Sigmoid colon (tissue), 7 donors: ENCODE results near the gene MPPE1. TPM values are rescaled to one million over a fixed set of nuclear protein-coding genes. Genes with fewer than 3 reads are reported as not detected.
A peak's percentile ranks its signal among the peaks of the same experiment; 100 is the strongest.

ENCODE experiments used
- DNase-seq: peaks from one replicate; pipeline ENCODE4 v3.0.0-alpha.2; 2019
- H3K27ac ChIP-seq, 4 donors: fragments of 200-600 bp; sonication (generic); one replicate each; pipeline ENCODE4 v1.5.1; 2016 to 2019; ENCODE audit warnings: mild to moderate bottlenecking in 1 of 4
- H3K27me3 ChIP-seq, 3 donors: fragments of 200-600 bp; sonication (generic); one replicate each; pipeline ENCODE4 v1.5.1; 2019; ENCODE audit warnings: mild to moderate bottlenecking in 1 of 3
- H3K36me3 ChIP-seq, 4 donors: fragments of 200-600 bp; sonication (generic); one replicate each; pipeline ENCODE4 v1.5.1; 2016 to 2019
- H3K4me1 ChIP-seq, 4 donors: fragments of 200-600 bp; sonication (generic); one replicate each; pipeline ENCODE4 v1.5.1; 2017 to 2019
- H3K4me3 ChIP-seq, 4 donors: fragments of 200-600 bp; sonication (generic); one replicate each; pipeline ENCODE4 v1.5.1; 2017 to 2019; ENCODE audit warnings: mild to moderate bottlenecking in 2 of 4, moderate library complexity in 1 of 4
- H3K9me3 ChIP-seq, 4 donors: fragments of 200-600 bp in 3 of 4; sonication (generic) in 3 of 4; one replicate each; pipeline versions ENCODE4 v1.5.1 to v1.6.1; 2013 to 2019
- CTCF ChIP-seq, 4 experiments: fragments of 450-650 bp in 3 of 4; fragments of 200-600 bp in 1 of 4; IDR thresholded peaks; one replicate each; pipeline ENCODE4 v1.5.1; 2016 to 2019; ENCODE audit warnings: antibody characterized with exemption in 4 of 4, mild to moderate bottlenecking in 3 of 4, moderate library complexity in 2 of 4
- EP300 ChIP-seq, 4 donors: sonication (generic); formaldehyde crosslinking; IDR thresholded peaks; one replicate each; pipeline ENCODE4 v1.6.1; 2017; ENCODE audit warnings: antibody characterized with exemption in 4 of 4
- POLR2A ChIP-seq, 2 donors: fragments of 450-650 bp; IDR thresholded peaks; one replicate each; pipeline ENCODE4 v1.6.1; 2016; ENCODE audit warnings: antibody characterized with exemption in 2 of 2, mild to moderate bottlenecking in 2 of 2, moderate library complexity in 2 of 2
- POLR2AphosphoS5 ChIP-seq, 4 donors: sonication (generic); formaldehyde crosslinking; IDR thresholded peaks; one replicate each; pipeline ENCODE4 v1.6.1; 2017; ENCODE audit warnings: antibody characterized with exemption in 4 of 4
- WGBS, 2 donors: extraction: QIAGEN DNeasy Blood & Tissue Kit; methylation state at CpG; one replicate each; pipeline ENCODE4 v1.1.7; 2013; 5-methylcytosine and 5-hydroxymethylcytosine counted together
- intact Hi-C: fragments of 100-400 bp; cut with DNase I; formaldehyde crosslinking; loops from one replicate; pipeline ENCODE4 v1.15.1; 2023
- polyA plus RNA-seq, 3 donors: library from polyadenylated mRNA; stranded (reverse); fragments of 200-250 nt; gene quantifications; one replicate each; pipeline ENCODE4 v1.2.3, GENCODE V29; 2013
- total RNA-seq, 4 donors: library from RNA; depleted of rRNA; stranded (reverse); fragments of >200 nt; gene quantifications; one replicate each; pipeline ENCODE4 v1.1.0, GENCODE V29; 2016
- donor health status: healthy with polysubstance abuse.
- donor health status: Bipolar disorder and iron deficiency.
- donor health status: healthy.

MPPE1 gene
- total and polyA plus RNA-seq, 7 donors, result 16.4 to 34.6 (median 23.5) TPM

- DNase-seq, result no peak
- H3K27ac ChIP-seq, result no peak overlapping the region
- no peaks in the 10 kb centered on the region for H3K9me3 ChIP-seq
- no peak for TF ChIP-seq POLR2A (IDR thresholded peaks at IDR 0.05)
- no peak for TF ChIP-seq POLR2AphosphoS5 (IDR thresholded peaks at IDR 0.05)
- no peak for TF ChIP-seq EP300 (IDR thresholded peaks at IDR 0.05)
- TF ChIP-seq CTCF (IDR thresholded peaks at IDR 0.05), result no peak
- H3K4me3 ChIP-seq, result no peak overlapping the region
- no peaks in the 10 kb centered on the region for H3K4me1 ChIP-seq
- peaks cover 0 to 48% (median 0%) of the 10 kb centered on the region in 4 donors for H3K36me3 ChIP-seq
- H3K27me3 ChIP-seq, result no peaks in the 10 kb centered on the region
- intact Hi-C loops, result no loop called here
- 93 to 95% methylated on average over 10 of the region's 10 CpGs for WGBS, 2 donors
These were observed 30.5 kb downstream of the MPPE1 start for GRCh38 chr18:11877497-11878135.

DNA sequence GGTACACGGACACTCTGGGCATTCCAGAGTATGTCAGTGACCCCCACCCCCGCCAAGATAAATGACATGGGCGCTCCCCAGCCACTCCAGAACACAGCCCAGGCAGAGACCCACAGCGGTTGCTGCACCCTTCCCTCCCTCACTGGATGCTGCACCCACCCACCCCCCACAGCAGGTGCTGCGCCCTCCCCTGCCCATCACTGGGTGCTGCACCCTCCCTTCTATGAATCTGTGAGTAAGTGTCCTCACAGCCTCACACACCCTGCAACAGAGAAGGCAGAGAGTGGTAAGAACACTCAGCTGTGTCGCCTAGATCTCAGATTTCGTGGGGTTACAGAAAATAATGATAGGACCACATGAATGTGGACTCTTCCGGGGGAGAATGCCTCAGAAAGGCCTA lies 33.4 kb downstream of the MPPE1 start:
- TF ChIP-seq POLR2A (IDR thresholded peaks at IDR 0.05), result no peak
- TF ChIP-seq EP300 (IDR thresholded peaks at IDR 0.05), result no peak
- no peak for TF ChIP-seq POLR2AphosphoS5 (IDR thresholded peaks at IDR 0.05)
- no peak for TF ChIP-seq CTCF (IDR thresholded peaks at IDR 0.05)
- intact Hi-C loops, result no loop called here

DNA sequence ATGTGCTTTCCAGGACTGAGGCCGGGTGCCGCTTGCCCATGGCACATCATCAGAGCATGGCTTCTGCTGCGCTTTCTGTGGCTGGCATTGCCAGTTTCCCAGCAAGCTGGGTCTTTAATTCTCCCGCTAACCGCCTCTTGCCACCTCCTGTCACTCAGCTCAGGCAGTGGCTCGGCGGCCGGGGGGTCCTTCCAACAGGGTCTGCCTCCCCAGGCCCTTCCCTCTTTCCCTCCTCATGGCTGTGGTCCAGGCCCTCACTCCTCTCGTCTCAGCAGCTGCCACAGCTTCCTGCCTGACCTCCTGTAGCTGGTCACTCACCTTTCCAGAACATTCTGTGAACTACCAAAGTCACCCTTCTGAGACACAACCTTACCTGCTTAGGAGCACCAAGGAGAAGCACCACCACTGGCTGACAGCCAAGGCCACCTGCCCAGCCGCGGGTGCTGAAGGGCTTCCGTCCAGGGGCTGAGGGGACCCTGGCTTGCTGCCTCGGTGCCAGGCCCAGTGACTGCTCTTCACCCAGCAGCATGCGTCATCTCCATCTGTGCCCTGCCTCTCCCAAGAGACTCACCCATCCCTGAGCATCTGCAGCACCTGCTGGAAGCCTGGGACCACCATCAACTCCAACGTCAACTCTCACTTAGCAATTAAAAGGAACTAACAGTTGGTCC lies 34.3 kb downstream of the MPPE1 start:
- no peak for TF ChIP-seq EP300 (IDR thresholded peaks at IDR 0.05)
- TF ChIP-seq POLR2AphosphoS5 (IDR thresholded peaks at IDR 0.05), result no peak
- TF ChIP-seq CTCF (IDR thresholded peaks at IDR 0.05), result no peak
- TF ChIP-seq POLR2A (IDR thresholded peaks at IDR 0.05), result no peak
- Histone ChIP-seq H3K4me3 (no peak overlapping the region), H3K36me3 (peaks cover 0 to 32% (median 0%) of the 10 kb centered on the region in 4 donors), H3K9me3 (no peaks in the 10 kb centered on the region), H3K27ac (no peak overlapping the region), H3K4me1 (no peaks in the 10 kb centered on the region), H3K27me3 (no peaks in the 10 kb centered on the region)
- 82 to 86% methylated on average over 15 of the region's 15 CpGs for WGBS, 2 donors
- intact Hi-C loops, result no loop called here
- DNase-seq, result no peak

More for the DNA sequence above, 33.4 kb downstream of the MPPE1 start:
- 86 to 90% methylated on average over 8 of the region's 8 CpGs for WGBS, 2 donors
- H3K4me1 ChIP-seq, result no peaks in the 10 kb centered on the region
- no peak overlapping the region for H3K27ac ChIP-seq
- DNase-seq, result no peak
- peaks cover 0 to 31% (median 0%) of the 10 kb centered on the region in 4 donors for H3K36me3 ChIP-seq
- no peak overlapping the region for H3K4me3 ChIP-seq
- no peaks in the 10 kb centered on the region for H3K9me3 ChIP-seq
- no peaks in the 10 kb centered on the region for H3K27me3 ChIP-seq

DNA sequence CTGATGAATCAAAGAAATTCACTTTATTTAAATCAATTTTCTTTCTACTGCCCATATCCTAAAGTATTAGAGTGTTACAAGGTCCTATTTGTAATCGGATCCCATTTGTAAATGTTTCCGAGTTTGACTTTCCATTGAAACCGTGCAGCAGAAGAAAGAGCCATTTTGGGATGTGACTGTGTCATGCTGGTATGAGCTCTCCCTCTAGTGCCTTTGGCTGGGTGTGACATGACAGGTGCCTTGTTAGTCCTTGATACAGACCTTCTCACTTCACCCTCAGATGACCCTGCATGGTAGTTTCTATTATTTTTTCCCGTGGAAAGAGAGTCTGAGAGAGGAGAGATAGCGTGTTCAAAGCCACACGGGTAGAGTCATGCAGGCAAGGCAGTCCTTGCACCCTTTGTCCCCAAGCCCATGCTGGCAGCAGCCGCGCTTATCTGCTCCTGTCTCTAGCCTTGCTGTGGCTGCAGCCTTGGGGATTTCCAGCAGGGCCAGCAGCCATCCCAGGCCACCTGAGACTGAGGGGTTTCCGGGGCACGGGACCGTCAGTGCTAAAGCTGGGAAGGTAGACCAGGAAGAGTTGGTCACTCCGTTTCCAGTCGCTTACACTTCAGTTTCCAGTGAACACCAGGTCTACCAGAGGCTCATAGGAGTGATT lies 35.5 kb downstream of the MPPE1 start:
- no peak for DNase-seq
- no peaks in the 10 kb centered on the region for H3K9me3 ChIP-seq
- no peak overlapping the region for H3K4me3 ChIP-seq
- H3K27ac ChIP-seq, result no peak overlapping the region
- WGBS, 2 donors, result 62 to 78% methylated on average over 13 of the region's 13 CpGs
- intact Hi-C loops, result no loop called here
- peaks cover 0 to 31% (median 0%) of the 10 kb centered on the region in 4 donors for H3K36me3 ChIP-seq
- no peaks in the 10 kb centered on the region for H3K4me1 ChIP-seq
- TF ChIP-seq POLR2AphosphoS5 (IDR thresholded peaks at IDR 0.05) (no peak), CTCF (IDR thresholded peaks at IDR 0.05) (peak in 1 of 4 experiments; percentile 14)
- no peaks in the 10 kb centered on the region for H3K27me3 ChIP-seq
